Measurements from ENCODE around the gene DOCK4. TPM values are rescaled to one million over a fixed set of nuclear protein-coding genes. Genes with fewer than 3 reads are reported as not detected.

DOCK4 gene
- total and polyA plus RNA-seq, 10 of the 15 experiments (the other 5 are each of a cell fraction or from before 2014, with no cell fraction given) = 0.03 to 0.73 (median 0.38) TPM

GRCh38 chr7:111783854-111784253 is 422.3 kb downstream of the DOCK4 start:
- POLR2A ChIA-PET = no interaction called here

DNA sequence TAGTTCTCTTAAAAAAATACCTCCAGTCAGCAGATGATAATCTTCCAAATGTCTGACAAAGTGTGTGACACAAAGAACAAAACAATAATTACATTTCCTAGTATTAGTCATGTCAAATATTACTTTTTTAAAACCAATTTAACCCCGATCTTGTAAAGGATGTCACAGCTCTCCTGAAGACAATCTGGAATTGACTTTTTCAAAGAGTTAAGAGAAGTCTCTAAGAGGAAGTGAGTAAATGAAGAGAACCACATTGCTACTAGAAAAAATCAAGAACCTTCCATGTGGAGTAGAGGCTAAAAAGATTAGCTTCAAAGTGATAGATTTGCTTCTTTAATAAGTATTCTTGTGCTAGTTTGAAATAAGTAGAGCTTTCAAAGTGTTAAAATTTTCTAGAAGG is 425.7 kb downstream of the DOCK4 start:
- ChIA-PET RAD21 (ENCODE audit: unreplicated experiment) (no interaction called here), CTCF (no interaction called here), SMC1A (ENCODE audit: uncharacterized antibody, unreplicated experiment) (no interaction called here), POLR2A (interaction anchor here (0.6 kb wide), 1 partner anchor 278 kb away, joined by 5 read pairs; no protein-coding TSS in a partner anchor)
- H3K79me2 ChIP-seq (ENCODE audit: control insufficient read depth, insufficient read depth, low read length) = no peaks in the 10 kb centered on the region
- BruUV-seq (replicated peaks) = no TSS peak
- 27% methylated on average over 1 of the region's 1 CpG for WGBS (ENCODE audit: insufficient coverage, insufficient replicate concordance, low lambda C conversion rate, missing lambda C conversion rate)
- no peak overlapping the region for H2AFZ ChIP-seq (ENCODE audit: control insufficient read depth, low read depth, low read length)
- H4K20me1 ChIP-seq (ENCODE audit: control insufficient read depth, insufficient read depth) = no peaks in the 10 kb centered on the region
- in situ Hi-C loops (cut with MboI) (no loop called here), intact Hi-C loops (cut with micrococcal nuclease; ENCODE audit: unreplicated experiment) (no loop called here)
- H3K9ac ChIP-seq (ENCODE audit: control insufficient read depth, insufficient read depth, low read length) = no peak overlapping the region
- H3K9me3 ChIP-seq (replicated peaks; ENCODE audit: control insufficient read depth, insufficient read depth, low read length) = no peaks in the 10 kb centered on the region; the same call in 2 of the 3 replicates
- ATAC-seq (no peak), FAIRE-seq (no peak), DNase-seq (ENCODE audit: low read depth, low spot score) (no peak)
- H3K4me1 ChIP-seq (ENCODE audit: control insufficient read depth, insufficient read depth, low read length) = no peaks in the 10 kb centered on the region
- TF ChIP-seq SREBF2 (IDR thresholded peaks at IDR 0.05; ENCODE audit: low read length) (no peak), SPI1 (IDR thresholded peaks at IDR 0.05; ENCODE audit: borderline replicate concordance, insufficient read depth, low read depth, low read length) (peak; percentile 63; the same call in 1 of the 2 replicates)
- no peak overlapping the region for H3K4me3 ChIP-seq
- H3K27me3 ChIP-seq (replicated peaks in 1 of 2; ENCODE audit: control insufficient read depth in 2 of 2, insufficient read depth in 2 of 2, low read length in 1 of 2) = no peaks in the 10 kb centered on the region; a peak in 2 of 4 replicates
- H3K27ac ChIP-seq (ENCODE audit: control insufficient read depth, insufficient read depth) = no peak overlapping the region
- H3K4me2 ChIP-seq (ENCODE audit: control insufficient read depth, insufficient read depth) = no peak overlapping the region
- H3K36me3 ChIP-seq (ENCODE audit: control insufficient read depth in 2 of 2, insufficient read depth in 2 of 2, low read length in 1 of 2) = no peaks in the 10 kb centered on the region

More at GRCh38 chr7:111783854-111784253, 422.3 kb downstream of the DOCK4 start:
- DNase-seq (ENCODE audit: low read depth, low spot score) = no peak
- WGBS (ENCODE audit: insufficient coverage, insufficient replicate concordance, low lambda C conversion rate, missing lambda C conversion rate) = 91% methylated on average over 5 of the region's 5 CpGs
- Histone ChIP-seq H3K27me3 (replicated peaks in 1 of 2; ENCODE audit: control insufficient read depth in 2 of 2, insufficient read depth in 2 of 2, low read length in 1 of 2) (no peaks in the 10 kb centered on the region), H3K4me3 (no peak overlapping the region), H4K20me1 (ENCODE audit: control insufficient read depth, insufficient read depth) (no peaks in the 10 kb centered on the region), H3K27ac (ENCODE audit: control insufficient read depth, insufficient read depth) (no peak overlapping the region), H2AFZ (ENCODE audit: control insufficient read depth, low read depth, low read length) (no peak overlapping the region), H3K79me2 (ENCODE audit: control insufficient read depth, insufficient read depth, low read length) (no peaks in the 10 kb centered on the region), H3K36me3 (ENCODE audit: control insufficient read depth in 2 of 2, insufficient read depth in 2 of 2, low read length in 1 of 2) (no peaks in the 10 kb centered on the region), H3K9ac (ENCODE audit: control insufficient read depth, insufficient read depth, low read length) (no peak overlapping the region), H3K4me2 (ENCODE audit: control insufficient read depth, insufficient read depth) (no peak overlapping the region), H3K4me1 (ENCODE audit: control insufficient read depth, insufficient read depth, low read length) (no peaks in the 10 kb centered on the region), H3K9me3 (replicated peaks; ENCODE audit: control insufficient read depth, insufficient read depth, low read length) (no peaks in the 10 kb centered on the region)
- CTCF ChIA-PET = no interaction called here
- FAIRE-seq = no peak
- no TSS peak for BruUV-seq (replicated peaks)
- in situ Hi-C loops (cut with MboI) = no loop called here
- no peak for ATAC-seq
- RAD21 ChIA-PET (ENCODE audit: unreplicated experiment) = no interaction called here
- TF ChIP-seq NFXL1 (IDR thresholded peaks at IDR 0.05; ENCODE audit: borderline replicate concordance) = no peak
- intact Hi-C loops (cut with micrococcal nuclease; ENCODE audit: unreplicated experiment) = no loop called here
- SMC1A ChIA-PET (ENCODE audit: uncharacterized antibody, unreplicated experiment) = interaction anchor here (0.6 to 0.7 kb wide), 2 partner anchors 9 to 1523 kb away, joined by 3 read pairs; no protein-coding TSS in a partner anchor
